Esophagus muscularis mucosa (tissue), 4 donors: ENCODE data around the gene ZBTB16. TPM values are rescaled to one million over a fixed set of nuclear protein-coding genes. Genes with fewer than 3 reads are reported as not detected.
A peak's percentile ranks its signal among the peaks of the same experiment; 100 is the strongest.

Experiments
- DNase-seq: peaks from one replicate; pipeline ENCODE4 v3.0.0-alpha.2; 2017; ENCODE audit errors: extremely low spot score
- H3K27ac ChIP-seq, 4 donors: fragments of 200-600 bp; sonication (generic); replicated peaks in 1 of 4; 1 replicate in 3 of 4; 2 replicates in 1 of 4; pipeline ENCODE4 v1.5.1; 2016 to 2019; ENCODE audit warnings: mild to moderate bottlenecking in 1 of 4
- H3K27me3 ChIP-seq, 4 donors: fragments of 200-600 bp; sonication (generic); one replicate each; pipeline versions ENCODE4 v1.5.1 to v1.6.0; 2016 to 2019
- H3K36me3 ChIP-seq, 4 donors: fragments of 200-600 bp; sonication (generic); one replicate each; pipeline ENCODE4 v1.5.1; 2016 to 2019
- H3K4me1 ChIP-seq, 4 donors: fragments of 200-600 bp; sonication (generic); one replicate each; pipeline ENCODE4 v1.5.1; 2016 to 2019
- H3K4me3 ChIP-seq, 4 donors: fragments of 200-600 bp; sonication (generic); 1 replicate in 2 of 4; 2 replicates in 2 of 4; pipeline ENCODE4 v1.5.1; 2016 to 2019; ENCODE audit warnings: mild to moderate bottlenecking in 4 of 4, moderate library complexity in 1 of 4
- H3K9me3 ChIP-seq, 4 donors: fragments of 200-600 bp; sonication (generic); 1 replicate in 3 of 4; 2 replicates in 1 of 4; pipeline ENCODE4 v1.5.1; 2016 to 2019
- CTCF ChIP-seq, 3 experiments: fragments of 200-600 bp in 2 of 3; fragments of 450-650 bp in 1 of 3; sonication (generic) in 2 of 3; IDR thresholded peaks; one replicate each; pipeline ENCODE4 v1.5.1; 2017 to 2019; ENCODE audit warnings: antibody characterized with exemption in 3 of 3, mild to moderate bottlenecking in 2 of 3, moderate library complexity in 1 of 3
- EP300 ChIP-seq: sonication (generic); formaldehyde crosslinking; IDR thresholded peaks from one replicate; pipeline ENCODE4 v1.6.1; 2017; ENCODE audit warnings: antibody characterized with exemption
- POLR2A ChIP-seq: fragments of 450-650 bp; IDR thresholded peaks from one replicate; pipeline ENCODE4 v1.6.1; 2017; ENCODE audit warnings: antibody characterized with exemption, moderate library complexity, mild to moderate bottlenecking, low read depth
- POLR2AphosphoS5 ChIP-seq, 2 donors: sonication (generic); formaldehyde crosslinking; IDR thresholded peaks; one replicate each; pipeline ENCODE4 v1.6.1; 2017; ENCODE audit warnings: antibody characterized with exemption in 2 of 2
- WGBS: methylation state at CpG from one replicate; pipeline ENCODE4 v1.1.5; 2018; 5-methylcytosine and 5-hydroxymethylcytosine counted together
- intact Hi-C: fragments of 100-400 bp; cut with DNase I; formaldehyde crosslinking; loops from one replicate; pipeline ENCODE4 v1.15.1; 2023
- total RNA-seq, 4 donors: library from RNA; depleted of rRNA; stranded (reverse); fragments of >200 nt; gene quantifications; one replicate each; pipeline versions ENCODE4 v1.1.0 to v1.2.1, GENCODE V29; 2016

The ZBTB16 gene
- total RNA-seq, 4 donors from 2014 or later, result 175 to 319 (median 222) TPM

GRCh38 chr11:114257621-114258558 lies 198.4 kb downstream of the ZBTB16 start:
- H3K9me3 ChIP-seq, result no peaks in the 10 kb centered on the region
- intact Hi-C loops, result no loop called here
- TF ChIP-seq POLR2A (no peak), POLR2AphosphoS5 (IDR thresholded peaks at IDR 0.05) (peak in 1 of 2 donors; percentile 63), CTCF (IDR thresholded peaks at IDR 0.05) (peak in 1 of 3 experiments; percentile 22), EP300 (no peak)
- H3K27ac ChIP-seq, result peak overlapping the region; percentile 61 to 79 (median 66)
- no peaks in the 10 kb centered on the region for H3K27me3 ChIP-seq
- DNase-seq, result no peak
- peaks cover 53 to 96% (median 79%) of the 10 kb centered on the region in 4 donors for H3K4me1 ChIP-seq
- peak overlapping the region; percentile 6 to 45 (median 24) for H3K4me3 ChIP-seq
- 43% methylated on average over 16 of the region's 29 CpGs for WGBS
- H3K36me3 ChIP-seq, result peaks cover 15 to 40% (median 29%) of the 10 kb centered on the region in 4 donors

- H3K27me3 ChIP-seq, result peaks cover 0 to 4% (median 0%) of the 10 kb centered on the region in 4 donors
- peak in 1 of 2 donors; percentile 19 for TF ChIP-seq POLR2AphosphoS5 (IDR thresholded peaks at IDR 0.05)
- no peak for TF ChIP-seq POLR2A
- TF ChIP-seq EP300, result no peak
- intact Hi-C loops, result no loop called here
- H3K9me3 ChIP-seq, result no peaks in the 10 kb centered on the region
- peaks cover 10 to 34% (median 22%) of the 10 kb centered on the region in 4 donors for H3K36me3 ChIP-seq
- peak overlapping the region; percentile 61 to 79 (median 66) for H3K27ac ChIP-seq
- H3K4me3 ChIP-seq, result peak overlapping the region in 3 of 4 donors; percentile 18 to 45 (median 29)
- peaks cover 58 to 99% (median 73%) of the 10 kb centered on the region in 4 donors for H3K4me1 ChIP-seq
- WGBS, result 60% methylated on average over 7 of the region's 7 CpGs
- DNase-seq, result no peak
These were observed 199.2 kb downstream of the ZBTB16 start for GRCh38 chr11:114258696-114259095.

GRCh38 chr11:114259124-114259526 lies 199.6 kb downstream of the ZBTB16 start:
- H3K27ac ChIP-seq, result peak overlapping the region; percentile 61 to 79 (median 66)
- H3K9me3 ChIP-seq, result no peaks in the 10 kb centered on the region
- H3K36me3 ChIP-seq, result peaks cover 7 to 30% (median 18%) of the 10 kb centered on the region in 4 donors
- peaks cover 58 to 95% (median 72%) of the 10 kb centered on the region in 4 donors for H3K4me1 ChIP-seq
- H3K4me3 ChIP-seq, result peak overlapping the region in 3 of 4 donors; percentile 5 to 45 (median 29)
- DNase-seq, result no peak
- peaks cover 0 to 8% (median under 1%) of the 10 kb centered on the region in 4 donors for H3K27me3 ChIP-seq
- 58% methylated on average over 8 of the region's 10 CpGs for WGBS
- intact Hi-C loops, result no loop called here
- no peak for TF ChIP-seq EP300
- TF ChIP-seq POLR2AphosphoS5 (IDR thresholded peaks at IDR 0.05), result peak; percentile 50 to 53

GRCh38 chr11:114259551-114259983 lies 200.1 kb downstream of the ZBTB16 start:
- peak overlapping the region; percentile 61 to 79 (median 66) for H3K27ac ChIP-seq
- DNase-seq, result no peak
- peaks cover 58 to 90% (median 69%) of the 10 kb centered on the region in 4 donors for H3K4me1 ChIP-seq
- H3K4me3 ChIP-seq, result peak overlapping the region in 2 of 4 donors; percentile 5 to 45
- peaks cover 6 to 25% (median 15%) of the 10 kb centered on the region in 4 donors for H3K36me3 ChIP-seq
- 77% methylated on average over 10 of the region's 12 CpGs for WGBS
- TF ChIP-seq EP300, result no peak
- no peak for TF ChIP-seq POLR2A
- no peak for TF ChIP-seq CTCF (IDR thresholded peaks at IDR 0.05)
- TF ChIP-seq POLR2AphosphoS5 (IDR thresholded peaks at IDR 0.05), result no peak
- H3K9me3 ChIP-seq, result no peaks in the 10 kb centered on the region
- peaks cover 0 to 12% (median 2%) of the 10 kb centered on the region in 4 donors for H3K27me3 ChIP-seq
- intact Hi-C loops, result no loop called here

- Histone ChIP-seq H3K4me1 (peaks cover 58 to 86% (median 64%) of the 10 kb centered on the region in 4 donors), H3K27ac (peak overlapping the region; percentile 61 to 79 (median 66)), H3K9me3 (no peaks in the 10 kb centered on the region), H3K27me3 (peaks cover 0 to 17% (median 2%) of the 10 kb centered on the region in 4 donors), H3K36me3 (peaks cover 6 to 22% (median 13%) of the 10 kb centered on the region in 4 donors), H3K4me3 (peak overlapping the region in 2 of 4 donors; percentile 4 to 45)
- 73% methylated on average over 6 of the region's 6 CpGs for WGBS
- intact Hi-C loops, result loop anchor here (2.0 to 10.0 kb wide), 4 partner anchors 223 to 485 kb away; partner anchors contain the start of genes CLDN25 and ZW10
- TF ChIP-seq EP300 (no peak), POLR2AphosphoS5 (IDR thresholded peaks at IDR 0.05) (peak in 1 of 2 donors; percentile 8), POLR2A (no peak)
- DNase-seq, result no peak
These were observed 200.6 kb downstream of the ZBTB16 start for GRCh38 chr11:114260077-114260476.
